Esophagus squamous epithelium (tissue), 5 donors: ENCODE measurements around the gene ERC2. TPM values are rescaled to one million over a fixed set of nuclear protein-coding genes. Genes with fewer than 3 reads are reported as not detected.

Source experiments
- DNase-seq: peaks from one replicate; lab custom pipeline; 2025; lab: John Stamatoyannopoulos, UW
- H3K27ac ChIP-seq, 4 donors: fragments of 200-600 bp; sonication (generic); one replicate each; pipeline ENCODE4 v1.5.1; 2016 to 2019; ENCODE audit warnings: mild to moderate bottlenecking in 1 of 4
- H3K27me3 ChIP-seq, 4 donors: fragments of 200-600 bp; sonication (generic); 1 replicate in 3 of 4; 2 replicates in 1 of 4; pipeline versions ENCODE4 v1.5.1 to v1.6.0; 2017 to 2021; ENCODE audit warnings: antibody characterized with exemption in 1 of 4
- H3K36me3 ChIP-seq, 3 donors: fragments of 200-600 bp; sonication (generic); one replicate each; pipeline ENCODE4 v1.5.1; 2016 to 2019
- H3K4me1 ChIP-seq, 3 donors: fragments of 200-600 bp; sonication (generic); one replicate each; pipeline ENCODE4 v1.5.1; 2017 to 2019
- H3K4me3 ChIP-seq, 4 donors: fragments of 200-600 bp; sonication (generic); 1 replicate in 3 of 4; 2 replicates in 1 of 4; pipeline ENCODE4 v1.5.1; 2016 to 2019; ENCODE audit warnings: mild to moderate bottlenecking in 2 of 4, moderate library complexity in 1 of 4
- H3K9me3 ChIP-seq, 3 donors: fragments of 200-600 bp; sonication (generic); one replicate each; pipeline ENCODE4 v1.5.1; 2016 to 2019
- POLR2A ChIP-seq, 4 donors: fragments of 450-650 bp; IDR thresholded peaks; one replicate each; pipeline ENCODE4 v1.6.1; 2017; ENCODE audit warnings: antibody characterized with exemption in 4 of 4, mild to moderate bottlenecking in 4 of 4, moderate library complexity in 3 of 4
- WGBS, 2 donors: methylation state at CpG; one replicate each; pipeline ENCODE4 v1.1.5; 2018; 5-methylcytosine and 5-hydroxymethylcytosine counted together
- intact Hi-C: fragments of 100-400 bp; cut with DNase I; formaldehyde crosslinking; loops from one replicate; pipeline ENCODE4 v1.15.0; 2022
- total RNA-seq, 4 donors: library from RNA; depleted of rRNA; stranded (reverse); fragments of >200 nt; gene quantifications; one replicate each; pipeline ENCODE4 v1.1.0, GENCODE V29; 2016
- TF ChIP-seq, protein P1 (sequence below), 6 experiments: fragments of 450-650 bp in 4 of 6; fragments of 200-600 bp in 2 of 6; sonication (generic) in 2 of 6; IDR thresholded peaks; one replicate each; pipeline ENCODE4 v1.5.1; 2016 to 2019; ENCODE audit warnings: antibody characterized with exemption in 6 of 6, mild to moderate bottlenecking in 4 of 6, moderate library complexity in 4 of 6
- donor health status: DM: yes; HTN: yes; CAD: no.

ERC2 gene
- total RNA-seq, 4 donors from 2014 or later: 0.12 to 1.9 (median 0.86) TPM

DNA sequence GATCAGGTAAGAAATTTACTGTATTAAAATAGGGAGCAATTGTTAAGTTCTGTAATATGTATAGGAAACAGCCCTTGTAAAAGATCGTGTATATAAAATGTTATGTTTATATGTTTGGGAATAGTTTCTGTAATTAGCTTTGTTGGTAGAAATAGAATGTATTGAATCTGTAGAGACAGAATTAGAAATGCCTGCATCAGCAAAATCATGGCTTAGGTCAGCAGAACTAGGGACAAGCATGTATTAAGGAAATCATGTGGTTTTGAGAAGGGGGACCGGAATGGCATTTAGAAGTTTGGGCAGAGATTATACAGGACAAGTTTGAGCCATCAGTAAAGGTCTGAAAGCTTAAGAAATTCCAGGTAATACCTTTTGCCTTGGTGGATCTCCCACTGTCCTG, 177.9 kb downstream of the ERC2 start:
- no peak for DNase-seq
- H3K27ac ChIP-seq: no peak overlapping the region
- H3K4me3 ChIP-seq: no peak overlapping the region
- no peaks in the 10 kb centered on the region for H3K9me3 ChIP-seq
- TF ChIP-seq POLR2A (IDR thresholded peaks at IDR 0.05): no peak
- TF ChIP-seq, protein P1, sequence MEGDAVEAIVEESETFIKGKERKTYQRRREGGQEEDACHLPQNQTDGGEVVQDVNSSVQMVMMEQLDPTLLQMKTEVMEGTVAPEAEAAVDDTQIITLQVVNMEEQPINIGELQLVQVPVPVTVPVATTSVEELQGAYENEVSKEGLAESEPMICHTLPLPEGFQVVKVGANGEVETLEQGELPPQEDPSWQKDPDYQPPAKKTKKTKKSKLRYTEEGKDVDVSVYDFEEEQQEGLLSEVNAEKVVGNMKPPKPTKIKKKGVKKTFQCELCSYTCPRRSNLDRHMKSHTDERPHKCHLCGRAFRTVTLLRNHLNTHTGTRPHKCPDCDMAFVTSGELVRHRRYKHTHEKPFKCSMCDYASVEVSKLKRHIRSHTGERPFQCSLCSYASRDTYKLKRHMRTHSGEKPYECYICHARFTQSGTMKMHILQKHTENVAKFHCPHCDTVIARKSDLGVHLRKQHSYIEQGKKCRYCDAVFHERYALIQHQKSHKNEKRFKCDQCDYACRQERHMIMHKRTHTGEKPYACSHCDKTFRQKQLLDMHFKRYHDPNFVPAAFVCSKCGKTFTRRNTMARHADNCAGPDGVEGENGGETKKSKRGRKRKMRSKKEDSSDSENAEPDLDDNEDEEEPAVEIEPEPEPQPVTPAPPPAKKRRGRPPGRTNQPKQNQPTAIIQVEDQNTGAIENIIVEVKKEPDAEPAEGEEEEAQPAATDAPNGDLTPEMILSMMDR (IDR thresholded peaks at IDR 0.05): no peak
- intact Hi-C loops: no loop called here
- no peaks in the 10 kb centered on the region for H3K4me1 ChIP-seq
- H3K27me3 ChIP-seq: no peaks in the 10 kb centered on the region
- H3K36me3 ChIP-seq: no peaks in the 10 kb centered on the region
- 86 to 91% methylated on average over 2 of the region's 2 CpGs for WGBS, 2 donors

DNA sequence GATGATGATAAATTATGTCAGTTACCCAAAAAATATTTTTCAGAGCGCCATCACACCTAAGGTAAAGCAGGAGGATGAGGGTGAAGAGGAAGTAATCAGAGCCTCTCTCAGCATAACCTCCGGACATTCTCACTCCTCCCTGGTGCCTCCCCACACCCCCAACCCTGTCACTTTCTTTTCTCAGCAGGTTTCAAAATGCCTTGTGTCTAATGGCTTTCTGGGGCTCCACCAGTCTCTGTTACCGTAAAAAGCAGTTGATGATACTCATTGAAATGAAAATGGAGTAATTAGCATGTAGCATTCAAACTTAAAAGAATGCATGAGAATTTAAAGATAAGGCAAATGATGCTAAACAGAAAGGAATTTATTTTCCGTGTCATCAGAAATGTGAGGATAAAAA, 180.0 kb downstream of the ERC2 start:
- no peak overlapping the region for H3K27ac ChIP-seq
- no peaks in the 10 kb centered on the region for H3K9me3 ChIP-seq
- WGBS, 2 donors: 73 to 87% methylated on average over 4 of the region's 4 CpGs
- no peak overlapping the region for H3K4me3 ChIP-seq
- H3K36me3 ChIP-seq: no peaks in the 10 kb centered on the region
- TF ChIP-seq, protein P1 (IDR thresholded peaks at IDR 0.05): no peak
- TF ChIP-seq POLR2A (IDR thresholded peaks at IDR 0.05): no peak
- intact Hi-C loops: no loop called here
- no peak for DNase-seq
- no peaks in the 10 kb centered on the region for H3K27me3 ChIP-seq
- no peaks in the 10 kb centered on the region for H3K4me1 ChIP-seq

DNA sequence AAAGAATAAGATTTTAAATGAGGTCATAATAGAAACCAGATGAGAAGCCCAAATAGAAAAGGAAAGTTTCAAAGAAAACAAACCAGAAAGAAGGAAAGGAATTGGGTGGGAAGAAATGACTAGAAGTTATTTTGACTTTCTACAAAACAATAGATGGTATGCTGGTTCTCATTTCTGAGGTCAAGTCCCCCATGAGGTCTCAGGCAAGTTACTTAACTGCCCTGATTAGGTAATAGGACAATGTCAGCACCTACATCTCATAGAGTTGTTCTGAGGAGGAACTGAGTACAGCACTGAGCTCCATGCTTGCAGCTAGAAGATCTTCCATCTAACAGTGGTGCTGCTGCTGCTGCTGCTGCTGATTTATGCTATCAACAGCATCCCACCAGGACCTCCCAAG, 185.9 kb downstream of the ERC2 start:
- Histone ChIP-seq H3K27ac (no peak overlapping the region), H3K27me3 (no peaks in the 10 kb centered on the region), H3K4me1 (no peaks in the 10 kb centered on the region), H3K4me3 (no peak overlapping the region), H3K9me3 (no peaks in the 10 kb centered on the region), H3K36me3 (no peaks in the 10 kb centered on the region)
- DNase-seq: no peak
- TF ChIP-seq, protein P1 (IDR thresholded peaks at IDR 0.05): no peak
- no peak for TF ChIP-seq POLR2A (IDR thresholded peaks at IDR 0.05)
- intact Hi-C loops: no loop called here

DNA sequence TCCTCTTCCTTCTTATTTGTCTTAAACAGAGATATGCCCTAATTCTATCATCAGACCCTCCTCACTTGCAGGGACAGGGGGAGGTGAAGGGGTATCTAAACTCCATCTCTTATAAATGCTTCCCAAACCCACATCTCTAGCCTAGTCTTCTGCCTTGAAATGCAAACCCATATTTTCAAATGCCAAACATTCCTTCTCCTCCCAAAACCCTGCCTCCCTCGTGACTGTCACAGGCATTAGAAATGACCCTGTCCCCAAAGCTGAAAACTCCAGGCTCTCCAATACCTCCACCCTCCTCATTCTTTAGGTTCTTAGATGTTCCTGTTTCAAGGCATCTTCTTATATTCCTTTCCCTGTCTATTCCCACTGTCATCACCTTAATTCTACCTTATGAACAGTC, 191.0 kb downstream of the ERC2 start:
- 68 to 85% methylated on average over 1 of the region's 1 CpG for WGBS, 2 donors

DNA sequence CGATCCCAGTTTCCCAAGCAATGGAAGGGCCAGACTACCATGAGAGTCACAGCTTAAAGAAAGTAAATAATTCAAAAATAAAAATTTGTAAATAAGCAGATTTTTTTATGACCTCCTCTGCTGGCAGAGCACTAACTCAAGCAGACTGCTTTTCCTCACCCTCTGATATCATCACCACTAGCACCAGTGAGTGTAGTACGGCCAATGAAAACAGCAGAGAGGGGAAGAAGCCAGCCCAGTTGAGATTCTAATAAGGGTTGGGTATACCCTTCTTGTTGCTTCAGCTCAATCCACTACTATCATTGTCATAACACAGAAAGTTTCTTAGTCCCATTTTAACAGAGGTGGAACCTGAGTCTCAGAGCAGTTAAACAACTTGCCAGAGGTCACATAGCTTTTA, 193.1 kb downstream of the ERC2 start:
- Histone ChIP-seq H3K4me1 (no peaks in the 10 kb centered on the region), H3K36me3 (no peaks in the 10 kb centered on the region), H3K4me3 (no peak overlapping the region), H3K27ac (no peak overlapping the region), H3K27me3 (no peaks in the 10 kb centered on the region), H3K9me3 (no peaks in the 10 kb centered on the region)
- 56 to 77% methylated on average over 2 of the region's 2 CpGs for WGBS, 2 donors
- no peak for DNase-seq
- TF ChIP-seq, protein P1 (IDR thresholded peaks at IDR 0.05): no peak
- TF ChIP-seq POLR2A (IDR thresholded peaks at IDR 0.05): no peak
- intact Hi-C loops: no loop called here

More for the DNA sequence above, 191.0 kb downstream of the ERC2 start:
- intact Hi-C loops: no loop called here
- no peak for TF ChIP-seq POLR2A (IDR thresholded peaks at IDR 0.05)
- TF ChIP-seq, protein P1 (IDR thresholded peaks at IDR 0.05): no peak
- Histone ChIP-seq H3K27me3 (no peaks in the 10 kb centered on the region), H3K4me3 (no peak overlapping the region), H3K9me3 (no peaks in the 10 kb centered on the region), H3K36me3 (no peaks in the 10 kb centered on the region), H3K27ac (no peak overlapping the region), H3K4me1 (no peaks in the 10 kb centered on the region)
- no peak for DNase-seq
